Measurements from ENCODE around the gene PRF1. TPM values are rescaled to one million over a fixed set of nuclear protein-coding genes. Genes with fewer than 3 reads are reported as not detected.

The PRF1 gene
- total and polyA plus RNA-seq, 8 donors: under 0.01 to 11.0 (median 1.4) TPM; not detected in 1

DNA sequence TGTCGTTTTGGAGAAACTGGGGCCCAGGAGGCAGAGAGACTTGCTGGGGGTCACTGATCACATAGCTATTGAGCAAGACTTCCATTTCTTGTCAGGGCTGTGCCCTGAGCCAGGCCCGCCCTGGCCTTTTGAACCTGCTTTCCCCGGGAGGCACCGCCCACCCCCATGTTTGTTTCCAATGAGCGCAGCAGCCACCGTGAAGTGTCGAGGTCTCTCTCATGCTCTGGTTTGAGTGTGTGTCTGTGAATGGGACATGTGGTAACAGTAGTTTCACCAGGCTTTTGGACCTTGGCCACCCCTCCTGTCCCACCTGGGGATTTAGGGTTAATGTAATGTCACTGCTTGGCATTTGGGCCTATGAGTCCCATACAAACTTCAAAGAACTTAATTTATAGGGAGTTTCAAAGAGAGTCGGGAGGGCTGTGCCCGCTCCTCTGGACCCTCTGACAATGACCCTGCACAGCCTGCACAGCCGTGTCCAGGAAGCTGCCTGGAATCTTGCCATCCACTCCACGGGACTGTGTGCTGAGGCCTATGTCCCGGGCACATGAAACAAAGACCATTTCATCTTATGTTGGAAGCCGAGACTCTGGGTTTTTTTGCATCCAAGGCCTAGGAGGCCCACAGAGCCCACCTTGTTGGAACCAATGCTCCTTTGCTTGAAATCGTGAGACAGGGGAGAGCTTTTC, 6.3 kb downstream of the PRF1 start:
- H3K4me1 ChIP-seq: peaks cover 0 to 5% (median 0%) of the 10 kb centered on the region in 4 donors
- no peak overlapping the region for H3K27ac ChIP-seq
- intact Hi-C loops (cut with DNase I; ENCODE audit: low total_unique reads): no loop called here
- no peaks in the 10 kb centered on the region for H3K9me3 ChIP-seq
- TF ChIP-seq POLR2AphosphoS5 (IDR thresholded peaks at IDR 0.05) (no peak), EP300 (IDR thresholded peaks at IDR 0.05) (no peak), POLR2A (IDR thresholded peaks at IDR 0.05) (no peak)
- TF ChIP-seq, protein P1, sequence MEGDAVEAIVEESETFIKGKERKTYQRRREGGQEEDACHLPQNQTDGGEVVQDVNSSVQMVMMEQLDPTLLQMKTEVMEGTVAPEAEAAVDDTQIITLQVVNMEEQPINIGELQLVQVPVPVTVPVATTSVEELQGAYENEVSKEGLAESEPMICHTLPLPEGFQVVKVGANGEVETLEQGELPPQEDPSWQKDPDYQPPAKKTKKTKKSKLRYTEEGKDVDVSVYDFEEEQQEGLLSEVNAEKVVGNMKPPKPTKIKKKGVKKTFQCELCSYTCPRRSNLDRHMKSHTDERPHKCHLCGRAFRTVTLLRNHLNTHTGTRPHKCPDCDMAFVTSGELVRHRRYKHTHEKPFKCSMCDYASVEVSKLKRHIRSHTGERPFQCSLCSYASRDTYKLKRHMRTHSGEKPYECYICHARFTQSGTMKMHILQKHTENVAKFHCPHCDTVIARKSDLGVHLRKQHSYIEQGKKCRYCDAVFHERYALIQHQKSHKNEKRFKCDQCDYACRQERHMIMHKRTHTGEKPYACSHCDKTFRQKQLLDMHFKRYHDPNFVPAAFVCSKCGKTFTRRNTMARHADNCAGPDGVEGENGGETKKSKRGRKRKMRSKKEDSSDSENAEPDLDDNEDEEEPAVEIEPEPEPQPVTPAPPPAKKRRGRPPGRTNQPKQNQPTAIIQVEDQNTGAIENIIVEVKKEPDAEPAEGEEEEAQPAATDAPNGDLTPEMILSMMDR (IDR thresholded peaks at IDR 0.05): no peak
- H3K4me3 ChIP-seq: no peak overlapping the region
- H3K27me3 ChIP-seq: peaks cover 0 to 4% (median 0%) of the 10 kb centered on the region in 3 donors
- peak in 1 of 2 donors; percentile 61 for DNase-seq
- no peaks in the 10 kb centered on the region for H3K36me3 ChIP-seq
- WGBS, 5 donors: 71 to 77% (median 76%) methylated on average over 14 of the region's 14 CpGs

DNA sequence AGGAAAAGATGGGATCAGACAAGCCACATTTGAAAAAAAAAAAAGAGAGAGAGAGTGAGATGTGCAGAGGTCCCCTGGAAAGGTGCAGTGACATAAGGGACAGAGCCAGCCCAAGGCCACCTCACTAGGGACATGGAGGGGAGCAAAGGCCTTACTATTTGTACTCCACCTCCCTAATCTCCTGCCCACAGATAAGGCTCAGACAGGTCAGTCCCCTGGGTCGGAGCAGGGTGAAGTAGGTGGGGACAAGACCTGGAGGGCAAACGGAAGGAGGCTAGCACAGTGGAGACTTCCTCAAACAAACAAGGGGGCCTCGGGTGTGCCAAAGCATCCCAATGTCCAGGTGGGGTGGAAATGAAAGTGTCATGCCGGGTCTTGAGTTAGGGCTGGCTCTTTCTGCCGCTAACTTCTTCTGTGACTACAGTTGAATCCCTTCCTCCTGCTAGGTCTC, 7.0 kb downstream of the PRF1 start:
- DNase-seq: no peak
- intact Hi-C loops (cut with DNase I; ENCODE audit: low total_unique reads): no loop called here
- H3K4me1 ChIP-seq: peaks cover 0 to 5% (median 0%) of the 10 kb centered on the region in 4 donors
- peaks cover 0 to 4% (median 0%) of the 10 kb centered on the region in 3 donors for H3K27me3 ChIP-seq
- H3K9me3 ChIP-seq: no peaks in the 10 kb centered on the region
- no peak overlapping the region for H3K27ac ChIP-seq
- TF ChIP-seq, protein P1 (IDR thresholded peaks at IDR 0.05): no peak
- no peak for TF ChIP-seq POLR2A (IDR thresholded peaks at IDR 0.05)
- no peak for TF ChIP-seq EP300 (IDR thresholded peaks at IDR 0.05)
- TF ChIP-seq POLR2AphosphoS5 (IDR thresholded peaks at IDR 0.05): no peak
- H3K4me3 ChIP-seq: no peak overlapping the region
- H3K36me3 ChIP-seq: no peaks in the 10 kb centered on the region
- WGBS, 5 donors: 56 to 83% (median 63%) methylated on average over 5 of the region's 5 CpGs

DNA sequence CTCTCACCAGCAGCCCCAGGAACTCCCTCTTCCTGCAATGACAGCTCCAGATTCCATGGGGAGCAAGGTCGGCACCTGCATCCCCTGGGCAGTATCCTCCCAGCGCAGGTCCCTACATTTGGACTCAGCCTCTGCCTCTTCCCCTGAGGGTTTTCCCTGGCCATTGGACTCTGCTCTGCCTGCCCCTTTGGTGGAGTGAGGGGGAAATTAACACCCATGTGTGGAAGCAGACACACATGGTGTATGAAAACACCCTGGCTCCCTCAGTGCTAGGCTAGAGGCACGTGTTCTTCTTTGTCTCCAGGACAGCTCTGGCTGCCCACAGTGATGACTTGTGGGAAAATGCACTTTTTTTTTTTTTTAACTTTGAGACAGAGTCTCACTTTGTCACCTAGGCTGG, 8.4 kb downstream of the PRF1 start:
- Histone ChIP-seq H3K4me3 (no peak overlapping the region), H3K36me3 (no peaks in the 10 kb centered on the region), H3K27ac (no peak overlapping the region), H3K4me1 (peaks cover 0 to 8% (median 2%) of the 10 kb centered on the region in 4 donors), H3K27me3 (peaks cover 0 to 4% (median 0%) of the 10 kb centered on the region in 3 donors), H3K9me3 (no peaks in the 10 kb centered on the region)
- intact Hi-C loops (cut with DNase I; ENCODE audit: low total_unique reads): no loop called here
- WGBS, 5 donors: 82 to 89% (median 84%) methylated on average over 3 of the region's 3 CpGs
- TF ChIP-seq, protein P1 (IDR thresholded peaks at IDR 0.05): no peak
- TF ChIP-seq POLR2AphosphoS5 (IDR thresholded peaks at IDR 0.05) (no peak), POLR2A (IDR thresholded peaks at IDR 0.05) (no peak), EP300 (IDR thresholded peaks at IDR 0.05) (no peak)
- no peak for DNase-seq

DNA sequence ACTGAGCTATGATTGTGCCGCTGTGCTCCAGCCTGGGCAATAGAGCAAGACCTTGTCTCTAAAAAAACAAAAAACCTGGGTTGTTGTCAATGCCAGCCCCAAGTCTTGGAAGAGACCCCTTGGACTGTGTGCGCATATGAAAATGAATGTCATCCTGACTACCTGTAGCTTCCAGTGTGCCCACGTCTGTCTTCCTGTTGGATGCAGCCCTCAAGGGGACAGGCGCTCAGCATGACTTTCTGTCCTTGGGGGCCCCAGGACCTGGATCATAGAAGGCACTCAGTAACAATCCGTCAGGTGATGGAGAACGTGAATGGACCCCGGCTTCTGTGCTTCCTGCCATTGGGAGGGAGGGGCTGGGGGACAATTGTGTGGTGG, 9.0 kb downstream of the PRF1 start:
- H3K36me3 ChIP-seq: no peaks in the 10 kb centered on the region
- WGBS, 5 donors: 78 to 98% (median 86%) methylated on average over 7 of the region's 7 CpGs
- peaks cover 0 to 8% (median 2%) of the 10 kb centered on the region in 4 donors for H3K4me1 ChIP-seq

More for the DNA sequence above, 9.0 kb downstream of the PRF1 start:
- Histone ChIP-seq H3K4me3 (no peak overlapping the region), H3K9me3 (no peaks in the 10 kb centered on the region), H3K27me3 (peaks cover 0 to 4% (median 0%) of the 10 kb centered on the region in 3 donors), H3K27ac (no peak overlapping the region)
- TF ChIP-seq, protein P1 (IDR thresholded peaks at IDR 0.05): no peak
- TF ChIP-seq EP300 (IDR thresholded peaks at IDR 0.05) (no peak), POLR2A (IDR thresholded peaks at IDR 0.05) (no peak), POLR2AphosphoS5 (IDR thresholded peaks at IDR 0.05) (no peak)
- intact Hi-C loops (cut with DNase I; ENCODE audit: low total_unique reads): no loop called here
- no peak for DNase-seq
